ENCODE measurements around the gene CREB3L4.
"Not testable (repeated sequence)": the region's sequence is repeated elsewhere in the genome, so short reads cannot be mapped to it uniquely, and the experiment has no call there.

The CREB3L4 gene

DNA sequence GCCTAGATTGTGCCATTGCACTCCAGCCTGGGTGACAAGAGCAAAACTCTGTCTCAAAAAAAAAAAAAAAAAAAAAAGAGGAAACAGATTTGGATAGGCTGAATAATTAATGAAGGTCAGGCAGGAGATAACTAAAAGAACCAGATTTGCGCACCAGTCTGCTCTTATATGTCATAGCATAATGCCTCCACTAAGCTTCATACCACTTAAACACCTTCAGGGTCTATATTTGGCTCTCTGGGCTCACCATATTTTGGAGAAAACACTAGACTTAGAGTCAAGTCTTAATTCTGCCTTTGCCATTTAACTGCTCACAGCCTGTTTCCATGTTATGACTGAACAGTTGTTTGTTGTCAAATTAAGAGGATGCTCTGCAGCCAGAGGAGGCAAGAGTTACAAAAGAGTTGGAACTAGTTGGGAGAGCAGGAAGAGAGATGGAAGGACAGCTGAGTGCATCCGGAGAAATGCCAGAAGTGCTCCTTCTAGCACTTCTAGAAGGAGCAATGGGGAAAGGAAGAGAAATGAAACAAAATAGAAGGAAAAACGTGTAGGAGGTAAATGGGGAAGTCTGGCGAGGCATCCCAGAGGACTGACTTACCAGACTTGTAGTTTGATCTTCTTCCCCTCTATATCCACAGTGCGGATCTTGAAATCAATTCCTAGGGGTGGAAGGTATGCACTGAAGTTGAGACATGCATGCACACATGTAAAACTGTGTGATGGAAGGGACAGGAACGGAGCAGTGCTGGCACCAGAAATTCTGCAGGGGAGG is 16.6 kb downstream of the CREB3L4 start:
- no peak for DNase-seq

DNA sequence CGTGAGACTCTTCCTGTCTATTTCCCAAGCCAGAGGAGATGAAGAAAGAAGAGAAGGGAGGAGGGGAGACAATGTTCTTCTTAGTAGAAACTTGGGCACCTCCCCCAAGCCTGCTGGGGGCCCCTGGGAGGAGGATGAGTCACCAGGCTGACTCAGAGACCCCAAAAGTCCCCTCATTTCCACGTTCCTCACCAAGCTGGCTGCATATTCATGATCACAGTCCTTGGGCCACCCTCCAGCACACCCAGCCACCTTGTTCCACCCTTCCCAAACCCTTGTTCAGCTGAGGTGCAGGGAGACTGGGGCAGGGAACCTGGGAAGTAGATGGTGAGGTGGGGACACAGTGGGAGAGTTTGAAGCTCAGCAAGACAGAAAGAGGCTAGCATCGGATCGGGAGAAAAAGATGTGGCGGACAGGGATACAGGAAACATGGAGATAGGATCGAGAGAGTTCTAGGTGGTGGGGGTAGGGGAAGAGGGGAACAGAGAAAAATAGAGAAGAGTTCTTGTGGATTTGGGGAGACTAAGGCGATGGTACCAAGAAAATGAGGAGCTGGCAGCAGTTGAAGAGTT is 17.7 kb downstream of the CREB3L4 start:
- peak in 5 of 56 donors; percentile 3 to 33 (median 14) for DNase-seq

DNA sequence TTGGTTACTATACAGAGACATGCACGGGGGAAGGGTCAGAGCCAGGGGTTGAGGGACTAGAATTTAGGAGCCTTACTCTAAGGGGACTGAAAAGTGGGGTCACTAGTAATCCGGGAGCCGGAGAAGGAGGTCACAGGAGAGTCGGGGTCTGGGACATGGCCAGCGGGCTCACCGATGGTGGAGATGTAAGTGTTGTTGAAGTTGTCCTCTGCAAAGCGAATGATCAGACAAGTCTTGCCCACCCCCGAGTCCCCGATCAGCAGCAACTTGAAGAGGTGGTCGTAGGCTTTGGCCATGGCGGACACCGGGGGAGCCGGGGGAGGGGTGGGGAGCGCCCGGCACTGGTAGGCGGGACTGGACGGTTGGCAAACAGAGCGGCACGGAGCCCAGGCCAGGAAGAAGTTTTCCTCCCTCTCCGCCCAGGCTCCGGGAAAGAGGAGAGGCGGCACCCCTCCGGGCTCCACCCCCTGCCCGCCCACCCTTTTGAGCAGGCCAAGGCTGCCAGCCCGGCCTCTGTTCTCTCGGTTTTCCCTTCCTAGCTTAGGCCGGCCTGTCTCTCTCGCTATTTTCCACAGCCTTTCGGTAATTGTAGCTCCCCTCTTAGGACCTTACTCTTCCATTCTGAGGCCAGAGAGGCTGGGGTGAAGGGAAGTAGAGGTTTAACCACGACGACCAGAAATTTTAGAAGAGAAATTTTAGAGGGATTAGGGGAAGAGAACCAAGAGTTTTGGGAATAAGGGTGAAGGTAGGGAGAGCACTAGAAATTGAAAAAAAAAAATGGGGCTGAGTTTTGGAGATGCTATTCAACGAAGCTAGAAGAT is 18.4 kb downstream of the CREB3L4 start, which contains the start of gene RAB13:
RAB13 (minus strand) TSS at position 399 of the 821 bp plus-strand sequence; CDS start at position 296, 103 bp downstream.
- DNase-seq: peak in 50 of 56 donors; percentile 6 to 80 (median 52)

DNA sequence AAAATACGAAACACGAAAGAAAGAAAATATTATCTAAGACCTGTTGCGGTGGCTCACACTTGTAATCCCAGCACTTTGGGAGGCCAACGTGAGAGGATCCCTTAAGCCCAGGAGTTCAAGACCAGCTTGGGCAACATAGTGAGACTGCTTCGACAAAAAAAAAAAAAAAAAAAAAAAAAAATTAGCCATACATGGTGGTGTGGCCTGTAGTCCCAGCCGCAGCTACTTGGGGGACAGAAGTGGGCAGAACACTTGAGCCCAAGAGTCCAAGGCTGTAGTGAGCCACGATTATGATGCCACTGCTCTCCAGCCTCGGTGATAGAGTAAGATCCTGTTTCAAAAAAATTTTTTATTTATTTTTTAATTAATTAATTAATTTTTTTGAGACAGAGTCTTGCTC is 19.9 kb downstream of the CREB3L4 start:
- no peak for DNase-seq

DNA sequence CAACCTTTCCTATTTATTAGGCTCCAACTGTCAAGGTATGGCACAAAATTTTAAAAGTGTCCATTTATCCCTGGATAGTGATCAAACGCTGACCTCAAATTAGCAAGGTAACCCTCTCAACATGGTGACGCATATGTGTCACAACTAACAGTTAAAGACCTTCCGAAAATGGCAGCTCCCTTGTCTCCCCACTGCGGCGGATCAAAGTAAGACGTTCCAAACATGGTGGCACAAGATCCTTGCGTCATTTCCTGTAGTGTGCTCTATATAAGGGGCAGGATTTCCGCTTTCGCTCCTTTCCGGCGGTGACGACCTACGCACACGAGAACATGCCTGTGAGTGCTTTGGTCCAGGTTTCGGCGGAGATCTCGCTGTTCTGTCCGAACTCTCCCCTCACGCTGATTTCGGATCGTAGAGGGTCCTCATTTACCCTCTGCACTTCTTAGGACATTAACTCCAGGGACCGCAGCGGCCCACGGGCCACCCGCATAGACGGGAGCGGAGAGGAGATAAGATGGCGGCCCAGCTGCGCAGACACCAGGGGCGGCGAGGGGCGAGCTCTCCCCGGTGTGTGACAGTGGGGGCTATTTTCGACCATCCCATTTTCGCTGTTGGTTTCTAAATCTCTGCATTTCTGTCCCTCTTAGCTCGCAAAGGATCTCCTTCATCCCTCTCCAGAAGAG is 22.9 kb downstream of the CREB3L4 start, which contains the start of gene RPS27:
RPS27 (plus strand) TSS at position 295 of the 683 bp plus-strand sequence; CDS start at position 330, 35 bp downstream.
- DNase-seq: peak; percentile 37 to 96 (median 85)

DNA sequence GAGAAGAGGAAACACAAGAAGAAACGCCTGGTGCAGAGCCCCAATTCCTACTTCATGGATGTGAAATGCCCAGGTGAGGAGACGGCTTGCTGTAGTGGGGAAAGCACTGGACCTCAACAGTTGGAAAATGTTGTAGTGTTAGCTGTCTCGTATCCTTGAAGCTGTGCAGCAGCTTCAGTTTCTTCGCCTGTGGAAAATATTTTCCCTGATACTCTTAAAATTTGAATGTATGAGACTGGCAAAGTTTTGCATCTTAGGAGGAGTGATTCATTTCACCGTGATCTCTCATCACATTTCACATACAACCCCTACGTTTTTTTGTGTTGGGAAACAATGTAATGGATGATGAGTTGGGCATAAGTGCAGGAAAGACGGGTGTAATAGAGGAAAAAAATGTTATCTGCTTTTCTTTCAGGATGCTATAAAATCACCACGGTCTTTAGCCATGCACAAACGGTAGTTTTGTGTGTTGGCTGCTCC is 23.5 kb downstream of the CREB3L4 start:
- no peak for DNase-seq

DNA sequence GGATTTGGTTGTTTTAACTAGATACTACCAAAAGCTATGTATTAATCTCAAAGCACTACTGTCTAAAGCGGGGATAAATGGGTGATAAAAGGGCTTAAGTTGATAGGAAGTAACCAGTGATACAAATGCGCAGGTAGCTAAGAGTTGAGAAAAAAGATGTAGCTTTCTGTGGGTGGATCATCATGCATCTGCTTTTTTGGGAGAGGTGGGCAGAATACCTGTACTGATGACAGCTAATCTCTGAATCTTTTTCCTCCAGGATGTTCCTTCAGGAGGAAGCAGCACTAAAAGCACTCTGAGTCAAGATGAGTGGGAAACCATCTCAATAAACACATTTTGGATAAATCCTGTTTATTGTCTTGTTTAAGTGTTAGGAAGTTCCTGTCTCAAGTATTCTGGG is 24.1 kb downstream of the CREB3L4 start:
- no peak for DNase-seq

DNA sequence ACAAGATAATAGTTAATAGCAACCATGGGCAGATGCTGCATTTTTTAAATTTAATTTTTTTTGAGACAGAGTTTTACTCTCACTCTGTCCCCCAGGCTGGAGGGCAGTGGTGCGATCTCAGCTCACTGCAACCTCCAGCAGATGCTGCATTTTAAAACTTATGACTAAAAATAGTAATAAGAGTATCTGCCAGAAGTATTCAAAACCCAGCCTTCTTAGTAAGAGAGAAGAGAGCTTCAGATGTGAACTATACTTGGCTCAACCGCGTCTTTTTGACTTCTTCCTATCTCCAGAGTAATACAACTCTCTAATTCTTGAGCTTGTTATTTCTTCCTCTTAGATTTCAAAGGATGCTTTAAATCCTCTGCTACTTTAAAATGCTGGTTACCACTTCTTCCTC is 27.5 kb downstream of the CREB3L4 start:
- DNase-seq: no peak

DNA sequence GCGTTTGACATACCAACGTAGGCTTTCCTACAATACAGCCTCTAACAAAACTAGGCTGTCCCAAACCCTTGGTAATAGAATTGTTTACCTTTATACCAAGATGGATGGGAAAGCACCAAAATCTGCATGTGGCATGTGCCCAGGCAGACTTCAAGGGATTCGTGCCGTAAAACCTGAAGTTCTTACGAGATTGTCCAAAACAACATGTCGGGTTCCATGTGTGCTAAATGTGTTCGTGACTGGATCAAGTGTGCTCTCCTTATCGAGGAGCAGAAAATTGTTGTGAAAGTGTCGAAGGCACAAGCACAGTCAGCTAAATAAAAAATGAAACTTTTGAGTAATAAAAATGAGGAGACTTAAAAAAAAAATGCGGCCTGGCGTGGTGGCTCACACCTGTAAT is 27.9 kb downstream of the CREB3L4 start:
- no peak for DNase-seq

DNA sequence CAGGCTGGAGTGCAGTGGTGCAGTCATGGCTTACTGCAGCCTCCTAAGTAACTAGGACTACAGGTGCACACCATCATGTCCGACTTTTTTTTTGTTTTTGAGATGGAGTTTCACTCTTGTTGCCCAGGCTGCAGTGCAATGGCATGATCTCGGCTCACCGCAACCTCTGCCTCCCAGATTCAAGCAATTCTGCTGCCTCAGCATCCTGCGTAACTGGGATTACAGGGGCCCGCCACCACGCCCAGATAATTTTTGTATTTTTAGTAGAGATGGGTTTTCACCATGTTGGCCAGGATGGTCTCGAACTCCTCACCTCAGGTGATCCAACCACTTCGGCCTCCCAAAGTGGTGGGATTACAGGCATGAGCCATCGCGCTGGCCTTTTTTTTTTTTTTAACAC is 29.2 kb downstream of the CREB3L4 start:
- not testable (repeated sequence) for DNase-seq

DNA sequence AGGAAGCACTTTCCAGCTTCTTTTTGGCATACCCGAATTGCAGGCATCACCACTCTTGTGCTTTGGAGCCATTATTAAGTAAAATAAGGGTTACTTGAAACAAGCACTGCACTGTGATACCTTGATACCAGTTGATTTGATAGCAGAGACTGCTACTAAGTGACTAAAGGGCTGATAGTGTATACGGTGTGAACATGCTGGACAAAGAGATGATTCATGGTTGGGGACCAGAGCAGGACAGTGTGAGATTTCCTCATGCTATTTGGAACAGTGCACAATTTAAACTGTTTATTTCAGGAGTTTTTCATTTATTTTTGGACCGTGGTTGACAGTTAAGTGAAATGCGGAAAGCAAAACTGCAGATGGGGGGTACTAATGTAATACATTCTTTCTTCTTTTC is 32.7 kb downstream of the CREB3L4 start:
- DNase-seq: no peak

DNA sequence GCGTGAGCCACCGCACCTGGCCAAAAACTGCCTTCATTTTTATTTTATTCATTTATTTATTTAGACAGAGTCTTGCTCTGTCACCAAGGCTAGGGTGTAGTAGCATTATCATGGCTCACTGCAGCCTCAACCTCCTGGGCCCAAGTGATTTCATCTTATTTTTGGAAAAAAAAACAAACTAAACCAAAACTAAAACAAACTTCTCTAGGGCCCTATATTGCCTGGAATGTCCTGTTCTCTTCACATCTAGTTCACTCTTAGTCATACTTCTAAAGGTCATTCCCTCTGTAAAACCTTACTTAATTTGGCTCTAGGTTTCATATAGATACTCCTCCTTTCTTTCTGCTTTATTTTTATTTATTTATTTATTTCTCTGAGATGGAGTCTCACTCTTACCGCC is 38.4 kb downstream of the CREB3L4 start:
- DNase-seq: no peak

DNA sequence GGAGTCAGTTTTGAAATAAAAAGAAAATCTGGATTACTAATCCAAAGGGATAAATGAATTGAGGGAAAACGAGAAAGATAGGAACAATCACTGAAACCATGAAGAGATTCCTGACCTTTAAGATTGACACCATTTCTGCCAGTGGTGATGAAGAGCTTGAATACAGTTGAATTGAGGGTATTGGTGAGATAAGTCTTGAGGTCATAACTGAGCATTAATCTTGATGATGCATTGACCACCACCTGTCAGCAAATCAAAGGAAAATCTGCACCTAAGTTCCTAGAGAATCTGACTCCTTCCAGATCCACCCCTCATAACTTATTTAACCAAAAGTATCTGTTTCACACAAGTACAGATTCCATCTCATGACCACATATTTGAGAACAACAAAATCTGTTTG is 44.4 kb downstream of the CREB3L4 start:
- no peak for DNase-seq

DNA sequence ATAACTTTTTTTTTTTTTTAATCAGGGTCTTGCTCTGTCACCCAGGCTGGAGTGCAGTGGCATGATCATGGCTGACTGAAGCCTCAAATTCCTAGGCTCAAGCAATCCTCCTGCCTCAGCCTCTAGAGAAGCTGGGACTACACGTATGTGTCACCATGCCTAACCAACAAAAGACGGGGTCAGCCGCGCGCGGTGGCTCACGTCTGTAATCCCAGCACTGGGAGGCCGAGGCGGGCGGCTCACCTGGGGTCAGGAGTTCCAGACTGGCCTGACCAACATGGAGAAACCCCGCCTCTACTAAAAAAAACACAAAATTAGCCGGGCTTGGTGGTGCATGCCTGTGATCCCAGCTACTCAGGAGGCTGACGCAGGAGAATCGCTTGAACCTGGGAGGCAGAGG is 44.8 kb downstream of the CREB3L4 start:
- not testable (repeated sequence) for DNase-seq

DNA sequence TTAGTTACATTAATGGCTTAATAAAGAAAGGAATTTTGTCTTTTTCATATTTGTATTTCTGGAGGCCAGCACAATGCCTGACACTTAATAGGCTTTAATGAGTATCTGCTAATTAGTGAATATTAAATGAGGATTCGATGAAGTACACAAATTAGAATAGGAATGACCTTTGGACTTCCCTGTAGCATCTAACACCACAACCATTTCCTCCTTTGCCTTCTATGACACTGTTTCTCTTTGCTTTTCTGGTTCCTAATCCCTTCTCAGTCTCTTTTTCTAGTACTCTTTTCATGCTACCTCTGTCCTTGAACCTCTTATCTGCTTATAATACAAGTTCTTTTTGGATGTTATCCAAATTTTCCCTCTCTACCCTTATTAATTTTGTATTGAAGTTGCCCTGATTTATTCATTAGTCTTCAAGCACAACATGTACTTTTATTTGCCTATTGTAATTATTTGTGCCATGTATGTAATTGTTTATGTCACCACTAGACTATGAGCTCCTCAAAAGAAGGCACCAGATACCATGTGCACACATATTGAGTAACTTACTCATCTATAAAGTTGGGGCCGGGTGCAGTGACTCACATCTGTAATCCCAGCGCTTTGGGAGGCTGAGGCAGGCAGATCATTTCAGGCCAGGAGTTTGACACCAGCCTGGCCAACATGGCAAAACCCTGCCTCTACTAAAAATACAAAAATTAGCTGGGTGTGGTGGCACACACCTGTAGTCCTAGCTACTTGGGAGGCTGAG is 46.6 kb downstream of the CREB3L4 start:
- no peak for DNase-seq

DNA sequence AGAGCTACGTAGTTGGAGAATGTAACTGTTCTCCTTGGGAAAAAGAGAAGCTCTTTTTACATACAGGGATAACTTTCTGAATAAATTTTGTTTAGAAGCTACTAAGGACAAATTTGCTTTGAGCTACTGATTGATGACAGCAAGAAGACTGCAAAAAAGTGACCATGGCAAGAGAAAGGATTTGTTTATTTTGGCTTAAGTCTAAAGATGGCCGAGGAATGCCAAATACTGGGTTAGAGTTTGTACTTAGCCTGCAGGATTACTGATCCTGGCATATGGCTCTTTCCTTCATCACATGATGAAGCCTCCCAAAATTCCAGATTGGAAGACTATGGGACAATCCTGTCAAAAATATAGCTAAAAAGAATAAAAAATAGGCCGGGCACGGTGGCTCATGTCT is 51.6 kb downstream of the CREB3L4 start:
- DNase-seq: no peak

DNA sequence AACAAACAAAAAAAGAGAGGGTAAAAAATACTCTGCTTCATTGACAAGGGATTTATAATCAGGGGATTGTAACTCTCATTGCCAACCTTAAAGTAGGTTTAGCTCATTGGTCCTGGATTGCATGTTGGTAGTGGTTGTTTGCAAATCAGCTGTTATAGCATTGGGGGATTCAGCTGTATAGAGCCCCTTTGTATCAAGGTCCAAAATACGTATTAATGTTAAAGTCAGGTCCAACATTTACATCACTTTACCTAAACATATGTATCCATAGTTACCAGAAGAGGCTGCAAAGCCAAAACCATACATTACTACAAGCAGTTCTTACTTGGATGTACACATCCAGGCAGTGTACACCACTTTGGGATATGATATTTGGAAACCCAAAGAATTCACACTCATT is 52.2 kb downstream of the CREB3L4 start:
- DNase-seq: no peak

All from amygdala (tissue), 56 donors.